Measurements from ENCODE around the gene CHID1. TPM values are rescaled to one million over a fixed set of nuclear protein-coding genes. Genes with fewer than 3 reads are reported as not detected.

Gene CHID1
- total and polyA plus RNA-seq, 9 of the 15 experiments (the other 6 are each of a cell fraction or from before 2014, with no cell fraction given), result 15.1 to 108 (median 39.8) TPM

DNA sequence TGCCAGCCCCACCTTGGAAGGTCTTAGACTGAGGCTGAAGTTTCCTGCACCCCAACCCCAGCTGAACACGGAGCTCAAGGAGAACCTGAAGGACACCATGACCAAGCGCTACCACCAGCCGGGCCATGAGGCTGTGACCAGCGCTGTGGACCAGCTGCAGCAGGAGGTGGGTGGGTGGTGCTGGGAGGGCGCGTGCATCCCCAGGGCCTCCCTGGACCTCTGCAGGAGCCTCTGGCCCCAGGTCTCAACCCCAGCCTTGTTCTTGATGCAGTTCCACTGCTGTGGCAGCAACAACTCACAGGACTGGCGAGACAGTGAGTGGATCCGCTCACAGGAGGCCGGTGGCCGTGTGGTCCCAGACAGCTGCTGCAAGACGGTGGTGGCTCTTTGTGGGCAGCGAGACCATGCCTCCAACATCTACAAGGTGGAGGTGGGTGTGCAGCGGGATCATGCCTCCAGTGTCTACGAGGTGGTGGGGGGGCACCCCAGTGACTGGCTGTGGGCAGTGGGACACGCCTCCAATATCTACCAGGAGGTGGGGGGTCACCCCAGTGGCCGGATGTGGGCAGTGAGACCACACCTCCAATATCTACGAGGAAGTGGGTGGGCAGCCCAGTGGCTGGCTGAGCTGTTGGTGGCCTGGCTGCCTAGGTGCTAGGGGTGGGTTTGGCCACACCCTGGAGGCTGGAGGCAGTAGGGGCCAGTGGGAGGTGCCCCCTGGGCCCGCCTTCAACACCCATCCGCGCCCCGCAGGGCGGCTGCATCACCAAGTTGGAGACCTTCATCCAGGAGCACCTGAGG is 73.2 kb downstream of the CHID1 start (continued):
- TF ChIP-seq ZBTB17 (CRISPR knock-in tag; IDR thresholded peaks at IDR 0.05), result 0 out of 2 replicates have a peak, but pooled peaks have one; percentile 17
- TF ChIP-seq, protein P1, sequence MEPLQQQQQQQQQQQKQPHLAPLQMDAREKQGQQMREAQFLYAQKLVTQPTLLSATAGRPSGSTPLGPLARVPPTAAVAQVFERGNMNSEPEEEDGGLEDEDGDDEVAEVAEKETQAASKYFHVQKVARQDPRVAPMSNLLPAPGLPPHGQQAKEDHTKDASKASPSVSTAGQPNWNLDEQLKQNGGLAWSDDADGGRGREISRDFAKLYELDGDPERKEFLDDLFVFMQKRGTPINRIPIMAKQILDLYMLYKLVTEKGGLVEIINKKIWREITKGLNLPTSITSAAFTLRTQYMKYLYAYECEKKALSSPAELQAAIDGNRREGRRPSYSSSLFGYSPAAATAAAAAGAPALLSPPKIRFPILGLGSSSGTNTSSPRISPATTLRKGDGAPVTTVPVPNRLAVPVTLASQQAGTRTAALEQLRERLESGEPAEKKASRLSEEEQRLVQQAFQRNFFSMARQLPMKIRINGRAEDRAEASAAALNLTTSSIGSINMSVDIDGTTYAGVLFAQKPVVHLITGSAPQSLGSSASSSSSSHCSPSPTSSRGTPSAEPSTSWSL (CRISPR knock-in tag; IDR thresholded peaks at IDR 0.05; ENCODE audit: borderline replicate concordance), result no peak
- no peak for TF ChIP-seq NCOA1 (IDR thresholded peaks at IDR 0.05; ENCODE audit: low read depth)
- TF ChIP-seq RBM22 (IDR thresholded peaks at IDR 0.05; ENCODE audit: low read depth, low read length, poor library complexity, severe bottlenecking), result peak; percentile 67
- TF ChIP-seq, protein P2, sequence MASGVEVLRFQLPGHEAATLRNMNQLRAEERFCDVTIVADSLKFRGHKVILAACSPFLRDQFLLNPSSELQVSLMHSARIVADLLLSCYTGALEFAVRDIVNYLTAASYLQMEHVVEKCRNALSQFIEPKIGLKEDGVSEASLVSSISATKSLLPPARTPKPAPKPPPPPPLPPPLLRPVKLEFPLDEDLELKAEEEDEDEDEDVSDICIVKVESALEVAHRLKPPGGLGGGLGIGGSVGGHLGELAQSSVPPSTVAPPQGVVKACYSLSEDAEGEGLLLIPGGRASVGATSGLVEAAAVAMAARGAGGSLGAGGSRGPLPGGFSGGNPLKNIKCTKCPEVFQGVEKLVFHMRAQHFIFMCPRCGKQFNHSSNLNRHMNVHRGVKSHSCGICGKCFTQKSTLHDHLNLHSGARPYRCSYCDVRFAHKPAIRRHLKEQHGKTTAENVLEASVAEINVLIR (CRISPR knock-in tag; IDR thresholded peaks at IDR 0.05), result no peak
- no peak for TF ChIP-seq ZNF76 (CRISPR knock-in tag; IDR thresholded peaks at IDR 0.05; ENCODE audit: borderline replicate concordance)
- TF ChIP-seq SUPT5H (IDR thresholded peaks at IDR 0.05), result no peak; the same call in 1 of the 2 replicates
- TF ChIP-seq, protein P3, sequence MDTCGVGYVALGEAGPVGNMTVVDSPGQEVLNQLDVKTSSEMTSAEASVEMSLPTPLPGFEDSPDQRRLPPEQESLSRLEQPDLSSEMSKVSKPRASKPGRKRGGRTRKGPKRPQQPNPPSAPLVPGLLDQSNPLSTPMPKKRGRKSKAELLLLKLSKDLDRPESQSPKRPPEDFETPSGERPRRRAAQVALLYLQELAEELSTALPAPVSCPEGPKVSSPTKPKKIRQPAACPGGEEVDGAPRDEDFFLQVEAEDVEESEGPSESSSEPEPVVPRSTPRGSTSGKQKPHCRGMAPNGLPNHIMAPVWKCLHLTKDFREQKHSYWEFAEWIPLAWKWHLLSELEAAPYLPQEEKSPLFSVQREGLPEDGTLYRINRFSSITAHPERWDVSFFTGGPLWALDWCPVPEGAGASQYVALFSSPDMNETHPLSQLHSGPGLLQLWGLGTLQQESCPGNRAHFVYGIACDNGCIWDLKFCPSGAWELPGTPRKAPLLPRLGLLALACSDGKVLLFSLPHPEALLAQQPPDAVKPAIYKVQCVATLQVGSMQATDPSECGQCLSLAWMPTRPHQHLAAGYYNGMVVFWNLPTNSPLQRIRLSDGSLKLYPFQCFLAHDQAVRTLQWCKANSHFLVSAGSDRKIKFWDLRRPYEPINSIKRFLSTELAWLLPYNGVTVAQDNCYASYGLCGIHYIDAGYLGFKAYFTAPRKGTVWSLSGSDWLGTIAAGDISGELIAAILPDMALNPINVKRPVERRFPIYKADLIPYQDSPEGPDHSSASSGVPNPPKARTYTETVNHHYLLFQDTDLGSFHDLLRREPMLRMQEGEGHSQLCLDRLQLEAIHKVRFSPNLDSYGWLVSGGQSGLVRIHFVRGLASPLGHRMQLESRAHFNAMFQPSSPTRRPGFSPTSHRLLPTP (IDR thresholded peaks at IDR 0.05; ENCODE audit: borderline replicate concordance, extremely low read depth, insufficient read length), result no peak
- TF ChIP-seq MCM7 (IDR thresholded peaks at IDR 0.05), result no peak
- TF ChIP-seq HNRNPH1 (optimal IDR thresholded peaks at IDR 0.05; ENCODE audit: low read depth, low read length), result no peak
- TF ChIP-seq, protein P4, sequence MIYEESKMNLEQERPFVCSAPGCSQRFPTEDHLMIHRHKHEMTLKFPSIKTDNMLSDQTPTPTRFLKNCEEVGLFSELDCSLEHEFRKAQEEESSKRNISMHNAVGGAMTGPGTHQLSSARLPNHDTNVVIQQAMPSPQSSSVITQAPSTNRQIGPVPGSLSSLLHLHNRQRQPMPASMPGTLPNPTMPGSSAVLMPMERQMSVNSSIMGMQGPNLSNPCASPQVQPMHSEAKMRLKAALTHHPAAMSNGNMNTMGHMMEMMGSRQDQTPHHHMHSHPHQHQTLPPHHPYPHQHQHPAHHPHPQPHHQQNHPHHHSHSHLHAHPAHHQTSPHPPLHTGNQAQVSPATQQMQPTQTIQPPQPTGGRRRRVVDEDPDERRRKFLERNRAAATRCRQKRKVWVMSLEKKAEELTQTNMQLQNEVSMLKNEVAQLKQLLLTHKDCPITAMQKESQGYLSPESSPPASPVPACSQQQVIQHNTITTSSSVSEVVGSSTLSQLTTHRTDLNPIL (CRISPR knock-in tag; IDR thresholded peaks at IDR 0.05), result no peak
- TF ChIP-seq HMGN3 (IDR thresholded peaks at IDR 0.05; ENCODE audit: borderline replicate concordance, extremely low read depth, insufficient read length, low read depth, low read length), result peak; percentile 36
- TF ChIP-seq IRF2 (CRISPR knock-in tag; IDR thresholded peaks at IDR 0.05), result no peak
- peak; percentile 35 for TF ChIP-seq POLR2B (IDR thresholded peaks at IDR 0.05; ENCODE audit: low read depth, partially characterized antibody)
- TF ChIP-seq, protein P5, sequence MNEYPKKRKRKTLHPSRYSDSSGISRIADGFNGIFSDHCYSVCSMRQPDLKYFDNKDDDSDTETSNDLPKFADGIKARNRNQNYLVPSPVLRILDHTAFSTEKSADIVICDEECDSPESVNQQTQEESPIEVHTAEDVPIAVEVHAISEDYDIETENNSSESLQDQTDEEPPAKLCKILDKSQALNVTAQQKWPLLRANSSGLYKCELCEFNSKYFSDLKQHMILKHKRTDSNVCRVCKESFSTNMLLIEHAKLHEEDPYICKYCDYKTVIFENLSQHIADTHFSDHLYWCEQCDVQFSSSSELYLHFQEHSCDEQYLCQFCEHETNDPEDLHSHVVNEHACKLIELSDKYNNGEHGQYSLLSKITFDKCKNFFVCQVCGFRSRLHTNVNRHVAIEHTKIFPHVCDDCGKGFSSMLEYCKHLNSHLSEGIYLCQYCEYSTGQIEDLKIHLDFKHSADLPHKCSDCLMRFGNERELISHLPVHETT (CRISPR knock-in tag; conservative IDR thresholded peaks at IDR 0.05 in 1 of 2, IDR thresholded peaks at IDR 0.05 in 1 of 2), result no peak
- TF ChIP-seq HDGF (IDR thresholded peaks at IDR 0.05), result no peak
- no peak for TF ChIP-seq MTA1 (IDR thresholded peaks at IDR 0.05; ENCODE audit: borderline replicate concordance)
